HUES48 (cell line): ENCODE measurements around the gene CRYBA1.

ENCODE experiments used
- H3K27ac ChIP-seq: one replicate; pipeline ENCODE4 v1.7.0; 2013; ENCODE audit warnings: low read depth, low read length, inconsistent platforms
- H3K27me3 ChIP-seq: 2 replicates; pipeline ENCODE4 v1.6.1; 2013; ENCODE audit warnings: mild to moderate bottlenecking, low read length; ENCODE audit not compliant: control insufficient read depth, insufficient read depth
- H3K36me3 ChIP-seq: 2 replicates; pipeline ENCODE4 v1.6.1; 2013; ENCODE audit warnings: low read length; ENCODE audit not compliant: control insufficient read depth, insufficient read depth
- H3K4me1 ChIP-seq: 2 replicates; pipeline ENCODE4 v1.6.1; 2013; ENCODE audit warnings: mild to moderate bottlenecking, low read length; ENCODE audit not compliant: control insufficient read depth, insufficient read depth
- H3K4me3 ChIP-seq: 2 replicates; pipeline ENCODE4 v1.5.1; 2013; ENCODE audit warnings: mild to moderate bottlenecking, low read depth, low read length
- H3K9ac ChIP-seq: 2 replicates; pipeline ENCODE4 v1.6.1; 2013; ENCODE audit warnings: mild to moderate bottlenecking, low read depth, low read length, moderate library complexity
- H3K9me3 ChIP-seq: 2 replicates; pipeline ENCODE4 v1.6.1; 2013; ENCODE audit warnings: low read length; ENCODE audit not compliant: control insufficient read depth, insufficient read depth

Gene CRYBA1

GRCh38 chr17:29238133-29238850 is 8.4 kb upstream of the CRYBA1 start:
- H3K4me1 ChIP-seq, result peaks cover 17% of the 10 kb centered on the region
- H3K9me3 ChIP-seq, result no peaks in the 10 kb centered on the region
- no peaks in the 10 kb centered on the region for H3K27me3 ChIP-seq
- no peak overlapping the region for H3K4me3 ChIP-seq
- no peaks in the 10 kb centered on the region for H3K36me3 ChIP-seq
- no peak overlapping the region for H3K27ac ChIP-seq
- no peak overlapping the region for H3K9ac ChIP-seq

- Histone ChIP-seq H3K9me3 (no peaks in the 10 kb centered on the region), H3K4me3 (peak overlapping the region; percentile 23; the same call in 1 of the 2 replicates), H3K27me3 (no peaks in the 10 kb centered on the region), H3K4me1 (peaks cover 17% of the 10 kb centered on the region), H3K9ac (peak overlapping the region; percentile 57; the same call in 1 of the 2 replicates), H3K27ac (peak overlapping the region; percentile 100), H3K36me3 (no peaks in the 10 kb centered on the region)
Observed at GRCh38 chr17:29240477-29240876, 6.2 kb upstream of the CRYBA1 start.

- Histone ChIP-seq H3K9ac (peak overlapping the region; percentile 57), H3K36me3 (no peaks in the 10 kb centered on the region), H3K27me3 (no peaks in the 10 kb centered on the region), H3K9me3 (no peaks in the 10 kb centered on the region), H3K4me3 (peak overlapping the region; percentile 23; the same call in 1 of the 2 replicates), H3K27ac (peak overlapping the region; percentile 100), H3K4me1 (peaks cover 17% of the 10 kb centered on the region)
Observed at GRCh38 chr17:29240968-29241963, 5.4 kb upstream of the CRYBA1 start.

DNA sequence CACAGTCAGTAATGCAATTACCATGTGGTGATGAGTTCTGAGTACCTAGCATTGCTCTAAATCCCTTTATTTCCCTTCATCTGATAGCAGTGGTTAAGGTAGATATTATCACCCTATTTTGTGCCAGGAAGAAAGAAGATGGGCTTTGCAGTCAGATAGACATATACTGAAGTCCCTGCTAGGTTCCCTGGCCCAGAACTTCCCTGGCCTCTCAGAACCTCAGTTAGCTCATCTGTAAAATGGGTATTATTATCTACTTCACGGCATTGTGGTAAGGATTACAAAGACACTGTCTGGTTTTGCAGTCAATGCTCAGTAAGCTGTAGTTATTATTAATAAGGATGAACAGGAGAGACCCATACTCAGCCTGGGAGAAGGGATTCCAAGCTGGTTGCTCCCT is 4.6 kb upstream of the CRYBA1 start:
- Histone ChIP-seq H3K4me1 (peaks cover 17% of the 10 kb centered on the region), H3K4me3 (no peak overlapping the region), H3K27ac (peak overlapping the region; percentile 100), H3K36me3 (no peaks in the 10 kb centered on the region), H3K27me3 (no peaks in the 10 kb centered on the region), H3K9ac (no peak overlapping the region), H3K9me3 (no peaks in the 10 kb centered on the region)

GRCh38 chr17:29242790-29243189 is 3.9 kb upstream of the CRYBA1 start:
- Histone ChIP-seq H3K27ac (no peak overlapping the region), H3K4me1 (peaks cover 17% of the 10 kb centered on the region), H3K9ac (no peak overlapping the region), H3K36me3 (no peaks in the 10 kb centered on the region), H3K27me3 (no peaks in the 10 kb centered on the region), H3K9me3 (no peaks in the 10 kb centered on the region), H3K4me3 (no peak overlapping the region)

- Histone ChIP-seq H3K27ac (no peak overlapping the region), H3K9me3 (no peaks in the 10 kb centered on the region), H3K9ac (no peak overlapping the region), H3K36me3 (no peaks in the 10 kb centered on the region), H3K4me1 (peaks cover 17% of the 10 kb centered on the region), H3K4me3 (no peak overlapping the region), H3K27me3 (no peaks in the 10 kb centered on the region)
Observed at GRCh38 chr17:29243792-29244191, 2.9 kb upstream of the CRYBA1 start.

- Histone ChIP-seq H3K36me3 (no peaks in the 10 kb centered on the region), H3K9ac (no peak overlapping the region), H3K27me3 (no peaks in the 10 kb centered on the region), H3K4me3 (no peak overlapping the region), H3K27ac (no peak overlapping the region), H3K4me1 (peaks cover 13% of the 10 kb centered on the region), H3K9me3 (no peaks in the 10 kb centered on the region)
Observed at GRCh38 chr17:29245401-29245800, 1.3 kb upstream of the CRYBA1 start.

DNA sequence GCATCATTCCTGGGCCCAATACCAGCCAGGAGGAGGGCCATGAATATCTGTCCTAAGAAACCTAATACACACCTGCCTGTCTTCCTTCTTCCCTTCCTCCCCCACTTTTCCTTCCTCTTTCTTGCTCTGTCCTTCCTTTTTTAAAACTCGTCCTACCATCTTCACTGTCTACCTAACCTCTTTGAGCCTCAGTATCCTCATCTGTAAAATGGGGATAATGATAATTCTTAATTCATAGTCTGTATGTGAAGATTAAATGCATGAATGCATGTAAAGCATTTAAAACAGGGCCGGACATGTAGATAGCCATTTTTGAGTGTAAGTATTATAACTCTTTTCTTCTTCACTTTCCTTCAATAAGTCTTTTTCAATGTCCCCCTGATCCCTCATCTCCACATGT is 560 bp downstream of the CRYBA1 start:
- no peaks in the 10 kb centered on the region for H3K27me3 ChIP-seq
- H3K4me3 ChIP-seq, result no peak overlapping the region
- H3K36me3 ChIP-seq, result no peaks in the 10 kb centered on the region
- H3K4me1 ChIP-seq, result no peaks in the 10 kb centered on the region
- no peak overlapping the region for H3K9ac ChIP-seq
- H3K27ac ChIP-seq, result no peak overlapping the region
- H3K9me3 ChIP-seq, result no peaks in the 10 kb centered on the region

GRCh38 chr17:29248845-29249244 is 2.2 kb downstream of the CRYBA1 start:
- Histone ChIP-seq H3K9me3 (no peaks in the 10 kb centered on the region), H3K9ac (no peak overlapping the region), H3K27ac (no peak overlapping the region), H3K4me3 (no peak overlapping the region), H3K4me1 (no peaks in the 10 kb centered on the region), H3K27me3 (no peaks in the 10 kb centered on the region), H3K36me3 (no peaks in the 10 kb centered on the region)

GRCh38 chr17:29250666-29251065 is 4.0 kb downstream of the CRYBA1 start:
- Histone ChIP-seq H3K27ac (no peak overlapping the region), H3K4me3 (no peak overlapping the region), H3K27me3 (no peaks in the 10 kb centered on the region), H3K9ac (no peak overlapping the region), H3K9me3 (no peaks in the 10 kb centered on the region), H3K36me3 (no peaks in the 10 kb centered on the region), H3K4me1 (no peaks in the 10 kb centered on the region)

GRCh38 chr17:29251184-29251583 is 4.5 kb downstream of the CRYBA1 start:
- Histone ChIP-seq H3K27ac (no peak overlapping the region), H3K36me3 (no peaks in the 10 kb centered on the region), H3K9me3 (no peaks in the 10 kb centered on the region), H3K27me3 (no peaks in the 10 kb centered on the region), H3K4me3 (no peak overlapping the region), H3K4me1 (no peaks in the 10 kb centered on the region), H3K9ac (no peak overlapping the region)
